GM19372 (cell line): ENCODE measurements around the gene CD200R1.
A peak's percentile ranks its signal among the peaks of the same experiment; 100 is the strongest.

ENCODE experiments used
- ATAC-seq: cut with Tn5 transposase; IDR thresholded peaks from one replicate; pipeline ENCODE4 v1.9.1; 2021; ENCODE audit warnings: mild to moderate bottlenecking, low read depth, moderate library complexity; ENCODE audit not compliant: unreplicated experiment

CD200R1 gene, protein sequence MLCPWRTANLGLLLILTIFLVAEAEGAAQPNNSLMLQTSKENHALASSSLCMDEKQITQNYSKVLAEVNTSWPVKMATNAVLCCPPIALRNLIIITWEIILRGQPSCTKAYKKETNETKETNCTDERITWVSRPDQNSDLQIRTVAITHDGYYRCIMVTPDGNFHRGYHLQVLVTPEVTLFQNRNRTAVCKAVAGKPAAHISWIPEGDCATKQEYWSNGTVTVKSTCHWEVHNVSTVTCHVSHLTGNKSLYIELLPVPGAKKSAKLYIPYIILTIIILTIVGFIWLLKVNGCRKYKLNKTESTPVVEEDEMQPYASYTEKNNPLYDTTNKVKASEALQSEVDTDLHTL

DNA sequence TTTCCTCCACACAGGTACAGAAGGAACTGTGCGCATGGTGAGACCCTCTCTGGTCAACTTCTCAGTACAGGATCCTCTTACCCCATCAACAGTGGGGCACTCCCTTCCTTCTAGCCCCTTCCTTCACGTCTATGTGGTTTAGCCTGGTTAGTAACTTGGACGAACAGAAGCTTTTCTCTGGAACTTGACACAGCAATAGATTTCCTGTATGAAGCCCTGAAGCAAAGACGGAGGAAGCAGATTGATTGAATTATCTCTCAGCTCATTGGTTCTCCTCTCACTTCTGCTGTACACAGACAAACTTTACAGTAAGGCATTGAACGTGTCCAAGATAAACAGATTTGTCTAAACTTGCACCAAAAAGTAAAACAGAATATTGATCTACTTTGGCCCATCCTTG is at the start of gene CD200R1:
TSS of gene CD200R1 (minus strand) at position 210 of the 400 bp plus-strand sequence. CDS start 246 bp downstream, outside the sequence.
- no peak for ATAC-seq

DNA sequence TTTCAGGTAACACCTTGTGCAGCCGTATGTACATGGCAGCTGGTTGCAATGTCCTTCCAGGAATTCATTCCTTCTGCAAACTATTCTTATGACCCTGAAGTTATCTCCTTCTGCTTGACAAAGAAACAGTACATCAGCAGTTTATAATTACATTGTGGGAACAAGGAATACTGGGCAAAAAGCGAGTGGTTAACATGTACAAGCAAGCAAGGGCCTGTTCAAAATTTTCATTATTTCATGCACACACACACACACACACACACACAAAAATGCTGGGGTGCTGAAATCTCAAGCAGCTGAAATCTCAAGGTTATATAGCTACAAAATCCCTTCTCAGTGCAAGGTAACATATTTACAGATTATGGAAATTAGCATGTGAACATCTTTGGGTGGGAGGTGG is 46.6 kb upstream of the CD200R1 start:
- ATAC-seq, result no peak

DNA sequence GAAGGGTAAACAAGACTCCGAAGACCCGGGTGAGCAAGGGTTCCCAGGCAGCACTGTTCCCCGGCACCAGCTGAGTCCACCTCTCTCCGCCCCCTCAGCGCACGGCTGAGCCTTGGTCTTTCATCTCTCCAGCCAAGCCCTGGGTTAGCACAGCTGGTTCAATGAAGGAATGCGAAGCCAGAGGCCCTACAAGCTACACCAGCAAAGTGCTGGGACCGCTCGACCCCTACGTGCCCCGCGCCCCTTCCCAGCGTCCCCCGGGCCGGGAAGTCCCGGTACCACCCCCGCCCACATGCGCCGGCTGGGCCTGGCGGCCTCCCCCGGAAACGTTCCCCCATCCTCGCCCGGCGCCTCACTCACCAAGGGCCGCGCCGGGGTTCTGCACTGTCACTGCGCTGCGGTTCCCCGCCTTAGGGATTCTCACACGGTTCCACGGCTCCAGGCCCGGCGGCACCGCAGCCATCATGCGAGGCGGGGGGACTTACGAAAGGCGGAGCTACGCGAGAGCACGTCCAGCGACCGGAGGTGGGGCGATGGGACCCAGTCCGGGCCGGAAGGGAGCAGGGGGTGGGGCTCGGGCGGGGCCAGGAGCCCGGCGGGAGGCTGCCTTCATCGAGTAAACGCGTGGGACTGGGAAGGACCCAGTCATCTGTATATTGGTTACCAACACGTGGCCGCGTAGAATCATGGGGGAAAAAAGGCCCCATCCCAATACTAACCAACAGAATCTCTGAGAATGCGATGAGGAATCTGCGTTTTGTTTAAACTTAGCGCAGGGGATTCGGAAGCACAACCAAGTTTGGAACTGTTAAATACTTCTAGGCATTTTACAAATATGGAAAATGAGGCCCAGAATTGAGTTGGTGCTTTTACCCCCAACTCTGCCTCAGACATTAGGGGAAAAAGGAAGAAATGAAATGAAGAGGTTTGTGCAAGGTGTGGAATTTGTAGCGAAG is 44.6 kb upstream of the CD200R1 start:
- peak; percentile 86 for ATAC-seq

DNA sequence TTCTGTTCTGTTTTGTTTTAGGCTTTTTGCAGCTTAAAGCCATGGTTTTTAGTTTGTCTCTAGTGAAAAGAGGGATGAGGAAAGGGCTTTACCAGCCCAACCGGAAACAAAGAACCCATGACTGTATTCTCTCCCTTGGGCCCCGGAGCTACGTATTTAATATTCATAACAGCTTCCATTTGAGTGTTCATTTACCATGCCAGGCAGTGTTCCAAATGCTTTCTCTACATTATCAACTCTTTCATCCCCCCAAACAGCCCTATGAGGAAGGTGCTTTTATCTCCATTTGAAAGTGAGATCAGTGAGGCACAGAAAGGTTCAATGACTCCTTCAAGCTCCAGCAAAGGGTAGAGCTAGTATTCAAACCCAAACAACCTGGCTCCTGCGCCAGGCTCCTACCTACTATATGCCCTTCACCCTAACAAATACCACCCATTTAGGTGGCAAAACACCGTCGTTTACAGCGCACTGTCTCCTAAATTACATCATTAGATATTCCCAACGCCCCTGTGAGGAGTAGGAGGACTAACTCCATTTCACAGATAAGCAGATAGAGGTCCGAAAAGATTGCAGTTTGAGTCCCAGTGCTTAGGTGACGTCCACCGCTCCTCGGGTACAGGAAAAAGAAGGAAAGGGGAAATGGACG is 43.8 kb upstream of the CD200R1 start:
- ATAC-seq, result no peak

DNA sequence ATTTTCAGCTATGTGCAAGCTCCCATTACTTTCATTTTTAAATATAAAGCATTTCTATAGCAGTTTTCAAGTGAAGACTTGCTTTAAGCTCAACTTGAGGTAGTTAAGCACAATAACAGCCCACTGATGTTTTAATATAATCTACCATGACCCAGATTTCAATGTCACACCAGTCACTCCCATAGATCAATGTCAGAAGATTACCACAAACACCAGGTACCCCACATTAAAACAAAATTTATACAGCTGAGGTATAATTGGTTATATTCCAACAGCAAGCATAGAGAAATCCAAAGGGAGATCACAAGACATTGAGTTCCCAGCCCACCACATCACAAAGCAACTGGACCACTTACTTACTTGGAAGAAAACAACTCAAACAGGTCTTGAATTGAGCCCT is 38.7 kb upstream of the CD200R1 start:
- ATAC-seq, result no peak

DNA sequence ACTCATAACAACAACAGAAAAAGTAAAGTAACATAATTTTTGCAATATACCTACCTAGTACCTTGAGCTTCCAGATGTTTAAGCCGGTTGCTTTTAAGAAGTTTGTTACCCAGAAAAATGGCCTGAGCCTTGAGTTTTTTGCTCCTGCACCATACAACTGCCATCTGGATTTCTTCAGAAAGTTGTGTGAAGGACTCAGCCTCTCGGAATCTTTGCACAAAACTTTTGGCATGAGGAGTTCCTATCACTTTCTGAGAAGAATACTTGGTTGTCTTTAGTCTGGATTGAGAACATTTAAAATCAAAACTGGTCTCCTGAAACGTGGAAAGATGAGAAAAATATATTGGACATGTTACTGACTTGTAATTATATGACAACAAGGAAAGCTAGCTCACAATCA is 33.2 kb upstream of the CD200R1 start:
- no peak for ATAC-seq

DNA sequence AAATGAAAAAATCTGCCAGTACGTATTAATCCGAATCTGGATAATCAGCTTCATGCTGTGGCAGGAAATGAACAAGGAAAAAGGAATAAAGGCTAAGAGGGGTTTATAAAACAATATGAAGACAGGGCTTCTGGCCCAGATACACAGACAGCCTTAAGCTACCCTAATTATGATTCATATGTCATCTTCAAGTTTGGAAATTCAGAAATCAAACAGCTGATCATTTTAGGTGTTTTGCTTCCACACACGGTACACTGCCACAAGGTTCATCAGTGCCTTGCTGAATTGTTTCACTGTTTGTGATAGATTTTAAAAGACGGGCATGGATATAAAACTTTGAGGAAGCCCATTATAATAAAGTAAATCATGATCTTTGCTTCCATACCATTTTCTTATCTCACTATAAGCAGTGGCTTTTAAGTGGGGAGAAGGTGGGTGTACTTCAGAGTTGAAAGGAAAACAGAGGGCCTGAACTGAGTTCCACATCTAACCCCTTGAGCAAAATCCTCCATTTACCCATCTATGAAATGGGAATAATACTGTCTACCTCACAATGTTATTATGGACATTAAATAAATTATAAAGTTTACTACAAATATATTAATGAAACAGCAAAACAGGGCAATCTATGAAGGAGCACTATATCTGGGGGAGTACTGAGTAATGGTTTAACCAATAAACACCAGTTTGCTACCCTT is 31.6 kb upstream of the CD200R1 start:
- ATAC-seq, result no peak

DNA sequence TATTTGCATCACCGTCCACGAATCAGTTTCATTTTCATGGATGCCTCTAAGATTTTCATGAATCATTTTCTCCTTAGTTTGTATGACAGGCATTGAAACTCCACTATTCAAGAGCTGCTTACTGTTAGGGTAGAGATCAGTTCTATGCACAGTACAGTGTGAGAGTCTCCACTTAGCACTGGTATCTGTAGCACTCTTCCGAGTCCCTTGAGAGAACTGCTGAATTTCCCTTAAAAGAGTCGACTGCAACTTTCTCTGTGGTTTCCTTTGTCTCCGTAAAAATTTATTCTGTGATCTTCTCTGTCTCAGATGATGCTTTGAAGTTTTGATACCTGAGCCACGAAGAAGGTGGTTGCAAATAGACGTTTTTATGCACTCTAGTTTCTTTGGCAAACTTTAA is 30.7 kb upstream of the CD200R1 start:
- ATAC-seq, result no peak

DNA sequence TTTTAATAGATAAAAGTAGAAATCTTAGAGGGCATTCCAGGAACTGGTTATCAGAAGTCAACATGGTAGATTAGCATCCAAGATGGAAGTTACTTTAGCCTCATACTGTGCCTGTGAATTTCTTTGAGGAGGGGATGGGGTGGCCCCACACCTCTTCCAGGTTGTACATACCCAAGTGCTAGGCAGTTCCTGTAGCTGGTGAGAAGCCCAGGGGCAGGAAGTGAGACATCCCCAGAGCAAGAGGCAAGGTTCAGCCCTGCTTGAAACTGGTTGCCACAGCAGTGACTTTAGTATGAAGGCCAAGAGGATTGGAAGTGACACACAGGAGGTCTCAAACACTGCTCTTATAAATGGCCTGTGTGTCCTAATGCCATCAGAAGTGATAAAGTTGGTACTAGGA is 27.8 kb upstream of the CD200R1 start:
- ATAC-seq, result no peak

DNA sequence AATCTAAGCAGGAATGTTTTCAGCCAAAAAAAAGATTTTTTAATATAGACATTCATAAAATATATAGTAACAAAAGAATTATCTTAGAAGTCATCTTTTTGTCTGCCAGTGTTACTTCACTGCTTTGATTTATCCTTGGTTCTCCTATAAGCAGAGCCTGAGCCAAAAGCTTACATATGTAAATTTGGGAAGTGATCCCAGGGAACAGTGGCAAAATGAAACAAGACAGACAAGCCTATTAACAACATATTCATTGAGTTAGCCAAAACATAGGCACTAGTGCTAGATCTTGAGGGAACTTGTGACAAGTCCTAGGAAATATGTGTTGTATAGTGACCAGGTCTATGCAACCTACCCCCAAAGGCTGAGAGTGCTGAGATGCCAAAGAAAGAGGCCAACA is 27.1 kb upstream of the CD200R1 start:
- ATAC-seq, result no peak

DNA sequence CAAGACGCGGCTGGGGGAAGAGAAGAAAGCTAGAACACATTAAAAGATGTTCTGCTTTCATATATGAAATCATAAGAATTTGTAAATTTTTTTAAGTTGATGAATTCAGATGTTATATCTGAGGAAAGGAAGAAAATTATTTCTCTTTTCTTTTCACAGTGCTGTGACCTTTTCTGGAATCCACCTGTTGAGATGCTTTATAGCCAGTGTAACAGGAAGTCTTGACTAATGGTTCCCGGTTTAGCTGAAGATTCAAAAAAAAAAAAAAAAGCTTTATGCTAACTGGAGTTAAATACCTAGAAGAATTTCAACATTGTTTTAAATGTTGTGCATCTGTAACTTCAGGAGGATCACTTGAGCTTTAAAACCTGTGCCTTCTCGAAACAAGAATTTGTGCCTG is 25.8 kb upstream of the CD200R1 start:
- no peak for ATAC-seq

DNA sequence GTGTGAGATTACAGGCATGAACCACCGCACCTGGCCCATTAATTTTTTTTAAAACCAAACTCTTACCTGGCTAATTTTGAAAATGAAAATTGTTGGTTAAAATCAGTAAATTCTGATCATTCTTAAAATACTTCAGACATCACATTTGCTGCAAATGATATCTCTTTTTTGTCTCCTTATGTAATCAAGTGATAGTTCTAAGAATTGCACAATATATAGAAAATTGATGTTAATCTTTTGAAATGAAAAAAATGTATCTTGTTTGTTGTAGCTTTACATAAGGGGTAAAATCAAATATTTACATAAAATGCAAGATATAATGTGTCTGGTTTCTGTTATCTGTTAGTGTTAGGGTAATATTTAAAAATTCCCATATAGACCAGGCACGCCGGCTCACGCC is 20.9 kb upstream of the CD200R1 start:
- ATAC-seq, result no peak

DNA sequence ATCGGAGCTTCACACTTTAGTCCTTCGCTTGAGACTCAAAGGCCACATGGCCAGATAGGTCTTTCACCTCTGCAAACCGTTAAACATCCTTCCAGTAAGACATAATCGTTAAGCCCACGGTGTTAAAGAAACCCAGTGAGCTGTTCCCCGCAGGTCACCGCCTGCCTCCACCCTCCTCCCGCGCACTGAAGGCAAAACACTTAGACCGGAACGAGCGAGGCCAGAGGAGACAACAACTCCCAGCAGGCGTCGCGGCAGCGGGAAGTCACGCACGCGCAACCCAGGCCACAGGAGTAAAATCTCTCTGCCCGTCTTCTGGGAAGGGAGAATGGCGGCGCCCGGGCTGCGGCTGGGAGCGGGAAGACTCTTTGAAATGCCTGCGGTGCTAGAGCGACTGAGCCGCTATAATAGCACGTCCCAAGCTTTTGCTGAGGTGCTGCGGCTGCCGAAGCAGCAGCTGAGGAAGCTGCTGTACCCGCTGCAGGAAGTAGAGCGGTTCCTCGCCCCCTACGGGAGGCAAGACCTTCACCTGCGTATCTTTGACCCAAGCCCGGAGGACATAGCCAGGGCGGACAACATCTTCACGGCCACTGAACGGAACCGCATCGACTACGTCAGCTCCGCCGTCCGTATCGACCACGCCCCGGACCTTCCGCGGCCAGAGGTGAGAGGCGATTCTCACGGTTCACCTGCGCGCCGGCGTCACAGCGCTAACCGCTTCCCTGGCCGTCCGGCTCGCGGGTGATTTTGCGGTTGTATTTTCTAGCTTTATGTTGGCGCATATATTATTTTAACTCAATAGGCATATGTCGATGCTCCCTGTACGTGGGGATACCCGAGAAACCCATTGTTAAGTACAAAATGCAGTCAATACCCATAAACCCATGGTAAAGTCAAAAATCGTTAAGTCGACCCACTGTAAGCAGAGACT is 16.0 kb upstream of the CD200R1 start, which contains the start of gene GTPBP8:
TSS of gene GTPBP8 (plus strand) at position 313 of the 931 bp plus-strand sequence. CDS start at position 329, 16 bp downstream.
- ATAC-seq, result peak; percentile 95

DNA sequence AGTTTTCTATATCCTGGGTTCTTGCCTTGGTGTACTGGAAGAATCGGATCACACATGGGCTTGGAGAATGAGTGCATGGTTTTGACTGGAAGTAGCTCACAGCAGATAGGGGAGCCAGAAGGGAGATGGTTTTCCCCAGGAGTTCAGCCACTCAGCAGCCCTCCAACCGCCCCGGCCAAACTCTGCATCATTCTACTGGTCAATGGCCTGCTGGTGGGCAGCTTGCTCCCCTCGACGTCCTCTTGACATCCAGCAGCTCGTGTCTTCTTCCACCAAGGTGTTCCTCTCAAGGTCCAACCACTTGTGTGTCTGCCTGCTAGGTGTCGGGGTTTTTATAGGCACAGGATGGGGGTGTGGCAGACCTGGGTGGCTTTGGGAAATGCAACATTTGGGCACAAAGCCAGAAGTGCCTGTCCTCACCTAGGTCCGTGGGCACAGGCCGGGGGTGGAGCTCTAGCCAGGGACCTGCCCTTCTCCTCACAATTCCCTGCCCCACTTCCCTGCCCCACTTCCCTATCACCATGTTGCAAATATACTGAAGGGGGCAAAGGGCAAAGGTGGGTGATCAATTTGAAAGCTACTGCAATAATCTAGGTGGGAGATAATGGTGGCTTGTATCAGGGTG is 12.9 kb upstream of the CD200R1 start:
- no peak for ATAC-seq

DNA sequence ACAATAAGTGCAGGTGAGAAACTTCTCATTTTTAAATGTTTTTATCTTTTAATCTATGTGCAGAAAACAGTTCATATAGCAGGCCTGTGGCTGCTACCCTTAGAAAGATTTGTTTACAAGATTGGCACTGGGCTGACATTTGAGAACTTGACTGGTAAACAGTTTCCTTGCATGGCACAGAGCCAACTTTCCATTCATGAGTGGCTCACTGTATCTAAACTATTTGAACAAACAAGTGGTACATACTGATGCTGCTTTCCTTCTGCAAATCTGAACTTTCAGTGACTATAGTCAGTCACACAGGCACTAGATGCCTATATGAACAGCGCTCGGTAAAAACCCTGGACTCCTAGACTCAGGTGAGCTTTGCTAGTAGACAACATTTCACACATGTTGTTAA is 9.6 kb upstream of the CD200R1 start:
- no peak for ATAC-seq

DNA sequence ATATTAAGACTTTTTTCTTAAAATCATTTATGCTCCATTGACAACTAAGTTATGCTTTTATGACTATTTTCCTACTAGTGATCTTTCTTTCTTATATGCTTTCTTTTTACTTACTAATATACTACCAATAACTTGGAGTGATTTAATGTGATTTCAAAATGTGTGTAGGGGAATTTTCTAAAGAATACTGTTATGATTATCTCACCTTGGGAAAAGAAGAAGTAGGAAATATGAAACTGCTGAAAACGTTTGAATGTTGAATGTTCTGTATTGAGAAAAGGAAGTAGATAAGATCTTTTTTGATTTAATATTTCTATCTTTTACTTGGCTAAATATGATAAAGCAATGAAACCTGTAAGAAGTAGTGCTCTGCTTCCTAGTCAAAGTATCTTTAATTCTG is 7.8 kb upstream of the CD200R1 start:
- ATAC-seq, result no peak

DNA sequence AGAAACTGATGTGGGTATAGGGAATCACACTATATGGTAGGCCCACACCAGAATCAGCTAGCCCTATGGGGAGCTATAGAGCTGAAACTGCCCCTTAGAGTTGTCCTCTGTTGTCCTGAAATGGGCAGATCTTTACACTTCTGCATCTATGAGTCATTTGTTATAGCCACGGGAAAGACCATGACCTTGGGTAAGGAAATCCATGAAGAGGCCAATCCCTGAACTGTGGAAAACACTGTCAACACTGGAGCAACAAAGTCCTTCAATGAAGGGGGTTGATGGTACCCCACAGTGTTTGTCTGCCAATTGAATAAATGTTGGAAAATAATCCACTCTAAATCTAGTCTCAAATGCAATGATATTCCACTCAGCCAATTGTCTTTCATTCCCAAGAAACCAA is 5.2 kb upstream of the CD200R1 start:
- no peak for ATAC-seq

DNA sequence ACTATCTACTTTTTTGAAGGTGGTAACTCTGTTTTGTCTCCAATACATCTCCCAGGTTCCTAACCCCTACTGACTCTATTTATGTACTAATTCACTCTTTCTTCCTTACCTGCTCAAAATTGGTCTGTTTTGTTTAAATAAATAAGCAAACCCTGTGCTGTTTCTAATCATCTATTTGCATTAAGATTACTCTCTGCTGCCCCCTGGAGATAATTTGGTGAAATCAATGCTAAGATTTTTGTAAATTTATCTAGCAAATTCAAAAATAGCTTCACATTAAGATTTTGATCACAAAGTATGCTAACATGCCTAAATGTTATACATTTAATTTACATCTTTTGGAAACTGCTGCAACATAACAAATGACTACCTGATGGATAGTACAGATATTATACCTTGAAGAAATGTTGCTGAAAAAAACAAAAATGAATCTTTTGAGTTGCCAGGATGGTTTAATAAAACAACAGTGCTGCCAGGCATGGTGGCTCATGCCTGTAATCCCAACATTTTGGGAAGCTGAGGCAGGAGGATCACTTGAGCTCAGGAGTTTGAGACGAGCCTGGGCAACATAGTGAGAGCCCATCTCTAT is 4.4 kb upstream of the CD200R1 start:
- ATAC-seq, result no peak

DNA sequence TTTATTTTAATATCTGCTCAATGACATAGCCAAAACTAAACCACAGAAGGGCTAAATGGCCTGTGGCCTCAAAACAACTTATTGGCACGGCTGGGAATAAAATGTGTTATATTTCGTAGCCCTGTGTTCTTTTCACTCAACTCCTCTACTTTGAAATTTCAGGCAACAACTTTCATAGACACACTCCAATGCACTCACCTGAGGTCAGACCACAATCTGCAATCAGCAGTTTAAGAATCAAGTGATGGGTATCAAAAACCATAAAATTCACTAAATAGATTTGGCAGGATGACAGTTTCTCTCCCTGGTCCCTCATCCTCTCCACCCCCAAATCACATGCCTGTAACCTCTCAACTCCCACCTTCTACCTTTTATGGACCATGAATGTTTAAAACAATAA is 2.0 kb upstream of the CD200R1 start:
- no peak for ATAC-seq
